Left lung (tissue), 10 donors: Measurements from ENCODE around the gene FAM200B. TPM values are rescaled to one million over a fixed set of nuclear protein-coding genes. Genes with fewer than 3 reads are reported as not detected.

Experiments
- ATAC-seq: fragments of 200-7000 bp; cut with Tn5 transposase; one replicate; pipeline ENCODE4 v1.9.1; 2020; ENCODE audit warnings: moderate library complexity
- DNase-seq, 4 donors: peaks; one replicate each; pipeline ENCODE4 v3.0.0-alpha.2; 2013 to 2020
- H3K27ac ChIP-seq, 2 donors: fragments of 200-600 bp; sonication (generic) in 1 of 2; one replicate each; pipeline versions ENCODE4 v1.5.0 to v1.8.0; 2020 to 2021
- H3K27me3 ChIP-seq, 2 donors: fragments of 200-600 bp; sonication (generic) in 1 of 2; one replicate each; pipeline versions ENCODE4 v1.5.0 to v1.8.0; 2020 to 2021
- H3K36me3 ChIP-seq, 2 donors: fragments of 200-600 bp; sonication (generic) in 1 of 2; one replicate each; pipeline versions ENCODE4 v1.5.0 to v1.8.0; 2020 to 2021
- H3K4me1 ChIP-seq, 2 donors: fragments of 200-600 bp; one replicate each; pipeline ENCODE4 v1.8.0; 2021
- H3K4me3 ChIP-seq, 2 donors: fragments of 200-600 bp; sonication (generic) in 1 of 2; one replicate each; pipeline versions ENCODE4 v1.5.0 to v1.8.0; 2020 to 2021; ENCODE audit warnings: mild to moderate bottlenecking in 1 of 2
- H3K9me3 ChIP-seq, 2 donors: fragments of 200-600 bp; sonication (generic) in 1 of 2; one replicate each; pipeline versions ENCODE4 v1.5.0 to v1.8.0; 2020 to 2021
- intact Hi-C, 2 donors: fragments of 100-400 bp; cut with DNase I; formaldehyde crosslinking; loops; one replicate each; pipeline versions ENCODE4 v1.11.2 to v1.14.2; 2022
- polyA plus RNA-seq, 6 donors: library from polyadenylated mRNA; unstranded; fragments of 120-200 nt; gene quantifications; one replicate each; pipeline ENCODE4 v1.2.1, GENCODE V29; 2013; ENCODE audit not compliant: insufficient read length in 6 of 6
- total RNA-seq, 2 donors: library from RNA; stranded (reverse); fragmentation: NEBNext Ultra II Directional; extraction: Animal tissue kit (Norgen Biotek cat#: 25700); gene quantifications; one replicate each; pipeline ENCODE4 v1.2.1, GENCODE V29; 2021
- TF ChIP-seq, protein P1 (sequence below), 2 donors: fragments of 200-600 bp; sonication (generic) in 1 of 2; IDR thresholded peaks; one replicate each; pipeline versions ENCODE4 v1.5.0 to v1.8.0; 2021; ENCODE audit warnings: antibody characterized with exemption in 2 of 2
- donor health status: DM: no; HTN: yes; CAD: no.
- donor health status: DM: no; HTN: no; CAD: no.

FAM200B gene
- total and polyA plus RNA-seq, 8 donors: 25.8 to 52.4 (median 45.9) TPM

- Histone ChIP-seq H3K27me3 (no peaks in the 10 kb centered on the region), H3K4me3 (no peak overlapping the region), H3K4me1 (peaks cover 36 to 91% of the 10 kb centered on the region in 2 donors), H3K27ac (no peak overlapping the region), H3K36me3 (peaks cover 0 to 4% of the 10 kb centered on the region in 2 donors), H3K9me3 (no peaks in the 10 kb centered on the region)
- ATAC-seq (peak; percentile 58), DNase-seq (peak in 1 of 4 donors; percentile 43)
- intact Hi-C loops: loop anchor here in 1 of 2 donors (10.0 kb wide), 1 partner anchor 165 kb away; no protein-coding TSS in a partner anchor
- TF ChIP-seq, protein P1, sequence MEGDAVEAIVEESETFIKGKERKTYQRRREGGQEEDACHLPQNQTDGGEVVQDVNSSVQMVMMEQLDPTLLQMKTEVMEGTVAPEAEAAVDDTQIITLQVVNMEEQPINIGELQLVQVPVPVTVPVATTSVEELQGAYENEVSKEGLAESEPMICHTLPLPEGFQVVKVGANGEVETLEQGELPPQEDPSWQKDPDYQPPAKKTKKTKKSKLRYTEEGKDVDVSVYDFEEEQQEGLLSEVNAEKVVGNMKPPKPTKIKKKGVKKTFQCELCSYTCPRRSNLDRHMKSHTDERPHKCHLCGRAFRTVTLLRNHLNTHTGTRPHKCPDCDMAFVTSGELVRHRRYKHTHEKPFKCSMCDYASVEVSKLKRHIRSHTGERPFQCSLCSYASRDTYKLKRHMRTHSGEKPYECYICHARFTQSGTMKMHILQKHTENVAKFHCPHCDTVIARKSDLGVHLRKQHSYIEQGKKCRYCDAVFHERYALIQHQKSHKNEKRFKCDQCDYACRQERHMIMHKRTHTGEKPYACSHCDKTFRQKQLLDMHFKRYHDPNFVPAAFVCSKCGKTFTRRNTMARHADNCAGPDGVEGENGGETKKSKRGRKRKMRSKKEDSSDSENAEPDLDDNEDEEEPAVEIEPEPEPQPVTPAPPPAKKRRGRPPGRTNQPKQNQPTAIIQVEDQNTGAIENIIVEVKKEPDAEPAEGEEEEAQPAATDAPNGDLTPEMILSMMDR (IDR thresholded peaks at IDR 0.05): peak; percentile 41 to 48
These were observed 31.6 kb upstream of the FAM200B start for GRCh38 chr4:15649914-15650545.

DNA sequence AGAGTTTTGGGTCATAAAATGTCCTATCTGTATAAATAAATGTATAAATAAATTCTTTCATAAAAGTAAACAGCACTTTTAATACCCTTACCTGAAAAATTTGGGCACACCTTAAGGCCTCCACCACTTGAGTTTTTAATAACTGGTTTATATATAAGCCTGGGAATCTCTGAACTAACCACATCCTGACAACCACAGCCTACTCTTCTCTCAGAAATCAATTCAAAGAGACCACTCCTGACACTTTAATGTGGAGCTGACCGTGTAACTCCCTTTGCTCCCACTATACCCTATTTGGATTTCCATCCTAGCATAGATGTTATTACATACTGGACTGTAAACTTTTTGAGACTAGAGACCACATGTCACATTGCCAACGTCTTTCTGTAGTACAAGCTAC is 30.0 kb upstream of the FAM200B start:
- peak overlapping the region in 1 of 2 donors; percentile 0 for H3K4me3 ChIP-seq
- ATAC-seq: no peak
- DNase-seq: no peak
- peaks cover 0 to 4% of the 10 kb centered on the region in 2 donors for H3K36me3 ChIP-seq
- TF ChIP-seq, protein P1 (IDR thresholded peaks at IDR 0.05): no peak
- no peaks in the 10 kb centered on the region for H3K9me3 ChIP-seq
- peak overlapping the region; percentile 99 to 100 for H3K27ac ChIP-seq
- peaks cover 42 to 87% of the 10 kb centered on the region in 2 donors for H3K4me1 ChIP-seq
- H3K27me3 ChIP-seq: no peaks in the 10 kb centered on the region
- intact Hi-C loops: loop anchor here in 1 of 2 donors (10.0 kb wide), 1 partner anchor 167 kb away; no protein-coding TSS in a partner anchor

- ATAC-seq: no peak
- peak overlapping the region; percentile 99 to 100 for H3K27ac ChIP-seq
- H3K9me3 ChIP-seq: no peaks in the 10 kb centered on the region
- H3K27me3 ChIP-seq: no peaks in the 10 kb centered on the region
- peaks cover 42 to 87% of the 10 kb centered on the region in 2 donors for H3K4me1 ChIP-seq
- TF ChIP-seq, protein P1 (IDR thresholded peaks at IDR 0.05): no peak
- peak overlapping the region in 1 of 2 donors; percentile 79 for H3K4me3 ChIP-seq
- H3K36me3 ChIP-seq: peaks cover 0 to 4% of the 10 kb centered on the region in 2 donors
- no peak for DNase-seq
- intact Hi-C loops: loop anchor here in 1 of 2 donors (10.0 kb wide), 1 partner anchor 167 kb away; no protein-coding TSS in a partner anchor
These were observed 29.4 kb upstream of the FAM200B start for GRCh38 chr4:15652191-15652590.

DNA sequence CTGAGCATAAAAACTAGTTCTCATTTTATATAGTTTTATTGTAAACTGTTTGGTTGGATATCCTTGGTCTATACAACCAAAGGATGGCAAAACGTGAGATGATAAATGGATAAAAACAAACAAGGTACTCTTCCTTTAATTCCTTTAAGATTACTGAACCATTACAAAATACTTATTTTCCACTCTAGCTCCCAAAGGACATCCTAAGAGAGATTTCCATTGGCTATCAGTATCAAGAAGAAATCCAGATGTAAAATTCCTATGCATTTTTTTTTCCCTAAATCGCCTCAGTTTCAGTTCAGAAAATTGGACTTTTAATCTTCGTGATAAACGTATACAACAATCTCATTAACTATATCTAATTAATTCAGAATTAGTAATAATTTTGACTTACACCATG is 28.8 kb upstream of the FAM200B start:
- DNase-seq (no peak), ATAC-seq (no peak)
- TF ChIP-seq, protein P1 (IDR thresholded peaks at IDR 0.05): no peak
- H3K27me3 ChIP-seq: no peaks in the 10 kb centered on the region
- peak overlapping the region; percentile 99 to 100 for H3K27ac ChIP-seq
- H3K4me3 ChIP-seq: peak overlapping the region in 1 of 2 donors; percentile 79
- H3K4me1 ChIP-seq: peaks cover 42 to 87% of the 10 kb centered on the region in 2 donors
- peaks cover 0 to 2% of the 10 kb centered on the region in 2 donors for H3K36me3 ChIP-seq
- intact Hi-C loops: loop anchor here in 1 of 2 donors (10.0 kb wide), 1 partner anchor 168 kb away; no protein-coding TSS in a partner anchor
- no peaks in the 10 kb centered on the region for H3K9me3 ChIP-seq

DNA sequence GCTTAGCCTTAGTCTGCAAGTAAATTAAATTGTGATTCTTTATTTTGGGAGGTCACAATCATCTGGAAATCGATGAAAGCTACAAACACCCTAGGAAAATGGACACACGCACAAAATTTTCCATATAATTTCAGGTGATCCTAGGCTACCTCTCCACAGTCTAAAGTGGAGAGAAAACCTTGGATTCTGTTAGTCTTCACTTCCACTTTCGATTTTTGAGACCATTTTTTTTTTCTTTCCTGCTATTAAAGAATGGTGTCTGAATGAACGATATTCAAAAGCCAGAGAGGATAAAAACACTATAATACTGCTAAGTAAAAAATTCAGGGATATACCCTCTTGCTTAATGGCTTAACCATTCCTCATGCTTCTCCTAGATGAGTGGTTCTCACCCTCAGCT is 28.2 kb upstream of the FAM200B start:
- peak; percentile 0 for ATAC-seq
- Histone ChIP-seq H3K4me1 (peaks cover 42 to 88% of the 10 kb centered on the region in 2 donors), H3K36me3 (no peaks in the 10 kb centered on the region), H3K27me3 (no peaks in the 10 kb centered on the region), H3K4me3 (peak overlapping the region; percentile 59 to 79), H3K27ac (peak overlapping the region; percentile 99 to 100), H3K9me3 (no peaks in the 10 kb centered on the region)
- TF ChIP-seq, protein P1 (IDR thresholded peaks at IDR 0.05): no peak
- intact Hi-C loops: loop anchor here in 1 of 2 donors (10.0 kb wide), 1 partner anchor 169 kb away; no protein-coding TSS in a partner anchor
- DNase-seq: no peak
